HG03097 (cell line): ENCODE measurements around the gene AHCY.
A peak's percentile ranks its signal among the peaks of the same experiment; 100 is the strongest.
"Not testable (repeated sequence)": the region's sequence is repeated elsewhere in the genome, so short reads cannot be mapped to it uniquely, and the experiment has no call there.

ENCODE experiments used
- ATAC-seq: cut with Tn5 transposase; IDR thresholded peaks from one replicate; pipeline ENCODE4 v1.9.1; 2021; ENCODE audit not compliant: unreplicated experiment, low FRiP score

Gene AHCY

DNA sequence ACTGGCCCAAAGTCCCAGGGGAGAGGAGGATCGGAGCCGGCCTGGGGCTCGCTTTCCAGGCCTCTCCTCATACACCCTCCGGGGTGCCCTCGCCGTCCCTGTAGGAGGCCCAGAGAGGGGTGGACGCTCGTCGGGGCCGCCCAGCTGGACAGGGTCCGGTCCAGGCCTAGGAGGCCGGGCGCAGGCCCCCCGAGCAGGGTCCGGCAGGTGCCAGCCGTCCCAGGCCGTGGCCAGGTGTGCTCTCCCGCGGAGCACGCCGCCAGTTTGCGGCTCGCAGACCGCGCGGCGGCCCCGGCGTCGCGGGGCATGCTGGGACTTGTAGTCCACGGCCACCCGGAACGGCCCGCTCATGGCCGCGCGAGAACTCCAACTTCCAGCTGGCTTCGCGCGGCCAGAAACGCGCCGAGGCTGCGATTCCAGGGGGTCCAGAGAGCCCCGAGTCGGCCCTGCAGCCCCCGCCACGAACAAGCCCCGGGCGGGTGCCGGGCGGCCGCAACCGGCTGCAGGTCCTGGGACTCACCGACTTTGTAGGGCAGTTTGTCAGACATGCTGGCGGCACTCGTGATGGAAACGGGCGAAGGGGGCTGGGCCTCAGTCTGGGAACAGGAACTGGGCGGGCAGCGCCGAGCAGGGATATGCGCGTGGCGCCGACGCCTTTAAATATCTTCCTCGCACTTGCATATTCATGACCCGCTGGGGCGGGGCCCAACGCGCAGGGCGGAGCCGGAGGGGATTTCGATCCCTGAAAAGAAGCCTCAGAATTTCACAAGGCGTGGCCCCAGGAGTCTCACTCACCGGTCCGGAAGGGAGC is at the start of gene AHCY:
AHCY (minus strand) TSS at position 633 of the 811 bp plus-strand sequence; CDS start at position 548, 85 bp downstream.
- peak; percentile 85 for ATAC-seq

DNA sequence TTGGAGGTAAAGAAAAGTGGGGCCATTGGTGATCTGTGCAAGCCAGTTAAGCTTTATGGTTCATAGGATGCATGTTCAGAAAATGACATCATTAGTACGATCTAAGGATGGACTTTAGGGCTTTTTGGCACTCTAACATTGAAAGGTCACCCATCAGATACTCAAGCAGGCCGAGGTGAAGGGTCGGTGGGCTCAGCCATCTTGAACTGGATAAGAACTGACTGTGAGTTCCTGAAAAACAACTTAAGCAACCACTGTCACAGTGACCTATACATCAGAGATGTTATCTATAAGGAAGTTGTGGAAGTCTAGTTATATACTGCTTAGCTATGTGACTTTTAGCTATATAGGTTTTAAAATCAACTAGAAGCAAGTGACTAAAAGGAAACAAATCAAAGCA is 46.9 kb upstream of the AHCY start:
- ATAC-seq = no peak

- no peak for ATAC-seq
These were observed 44.4 kb upstream of the AHCY start for GRCh38 chr20:34347571-34347970.

DNA sequence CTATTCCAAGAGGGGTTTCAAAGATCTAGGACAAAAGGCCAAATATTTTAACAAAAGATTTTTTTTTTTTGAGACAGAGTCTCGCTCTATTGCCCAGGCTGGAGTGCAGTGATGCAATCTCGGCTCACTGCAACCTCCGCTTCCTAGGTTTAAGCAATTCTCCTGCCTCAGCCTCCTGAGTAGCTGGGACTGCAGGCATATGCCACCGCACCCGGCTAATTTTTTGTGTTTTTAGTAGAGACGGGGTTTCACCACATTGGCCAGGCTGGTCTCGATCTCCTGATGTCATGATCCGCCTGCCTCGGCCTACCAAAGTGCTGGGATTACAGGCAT is 43.3 kb upstream of the AHCY start:
- not testable (repeated sequence) for ATAC-seq

- not testable (repeated sequence) for ATAC-seq
These were observed 42.8 kb upstream of the AHCY start for GRCh38 chr20:34345839-34346532.

GRCh38 chr20:34345402-34345736 is 42.2 kb upstream of the AHCY start:
- ATAC-seq = no peak

GRCh38 chr20:34344238-34344637 is 41.1 kb upstream of the AHCY start:
- ATAC-seq = no peak

DNA sequence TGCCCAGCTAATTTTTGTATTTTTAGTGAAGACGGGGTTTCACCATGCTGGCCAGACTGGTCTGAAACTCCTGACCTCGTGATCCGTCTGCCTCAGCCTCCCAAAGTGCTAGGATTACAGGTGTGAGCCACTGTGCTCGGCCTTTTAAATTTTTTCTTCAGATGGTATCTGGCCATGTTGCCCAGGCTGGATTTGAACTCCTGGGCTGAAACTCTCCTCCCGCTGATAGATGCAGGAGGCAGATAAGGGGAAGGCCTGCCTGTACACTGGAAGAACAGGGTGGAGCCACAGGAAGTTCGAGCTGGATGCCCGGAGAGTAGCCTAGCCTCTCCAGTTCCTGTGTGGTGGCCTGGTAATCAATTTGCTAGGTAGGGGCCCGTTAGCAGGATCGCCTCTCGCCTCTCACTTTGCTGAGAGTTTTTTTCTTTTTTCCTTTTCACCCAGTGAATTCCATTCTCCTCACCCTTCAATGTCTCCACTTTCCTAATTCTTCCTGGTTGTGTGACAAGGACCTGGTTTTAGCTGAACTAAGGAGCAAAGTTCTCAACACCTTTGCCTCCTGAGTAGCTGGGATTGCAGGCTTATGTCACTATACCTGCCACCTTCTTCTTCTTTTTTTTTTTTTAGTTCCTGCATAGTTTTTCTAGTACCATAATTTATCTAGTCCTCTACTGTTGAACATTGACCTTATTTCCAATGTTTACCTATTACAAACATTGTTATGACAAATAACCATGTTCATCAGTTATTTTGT is 40.5 kb upstream of the AHCY start:
- no peak for ATAC-seq

GRCh38 chr20:34341199-34341598 is 38.0 kb upstream of the AHCY start:
- ATAC-seq = not testable (repeated sequence)

DNA sequence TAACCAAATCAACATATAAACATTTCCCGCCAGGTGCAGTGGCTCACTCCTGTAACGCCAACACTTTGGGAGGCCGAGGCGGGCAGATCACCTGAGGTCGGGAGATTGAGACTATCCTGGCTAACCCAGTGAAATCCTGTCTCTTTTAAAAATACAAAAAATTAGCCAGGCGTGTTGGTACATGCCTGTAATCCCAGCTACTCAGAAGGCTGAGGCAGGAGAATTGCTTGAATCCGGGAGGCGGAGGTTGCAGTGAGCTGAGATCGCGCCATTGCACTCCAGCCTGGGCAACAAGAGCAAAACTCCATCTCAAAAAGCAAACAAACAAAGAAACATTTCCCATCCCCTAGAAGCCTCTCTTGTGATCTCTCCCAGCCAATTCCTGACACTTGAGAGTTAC is 37.6 kb upstream of the AHCY start:
- not testable (repeated sequence) for ATAC-seq

DNA sequence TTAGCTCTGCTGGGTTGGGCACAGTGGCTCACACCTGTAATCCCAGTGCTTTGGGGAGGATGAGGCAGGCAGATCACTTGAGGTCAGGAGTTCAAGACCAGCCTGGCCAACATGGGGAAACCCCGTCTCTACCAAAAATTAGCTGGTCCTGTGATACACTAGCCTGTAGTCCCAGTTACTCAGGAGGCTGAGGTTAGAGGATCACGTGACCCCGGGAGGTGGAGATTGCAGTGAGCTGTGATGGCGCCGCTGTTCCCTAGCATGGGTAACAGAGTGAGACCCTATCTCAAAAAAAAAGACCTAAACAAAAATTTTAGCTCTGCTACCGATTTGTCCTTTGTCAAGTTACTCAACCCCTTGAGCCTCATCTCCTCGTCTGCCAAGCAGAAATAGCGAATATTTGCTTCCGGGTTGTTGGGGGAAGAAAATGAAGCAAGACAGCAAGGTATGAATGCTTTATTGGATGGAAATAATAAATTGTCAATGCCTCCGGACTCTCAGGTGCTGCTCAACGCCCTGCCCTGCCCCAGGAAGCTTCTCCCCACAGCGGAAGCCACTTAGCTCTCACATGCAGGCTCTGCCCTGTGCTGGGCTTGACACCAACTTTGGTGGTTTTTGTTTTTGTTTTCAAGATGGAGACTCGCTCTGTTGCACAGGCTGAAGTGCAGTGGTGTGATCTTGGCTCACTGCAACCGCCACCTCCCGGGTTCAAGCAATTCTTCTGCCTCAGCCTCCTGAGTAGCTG is 35.0 kb upstream of the AHCY start:
- ATAC-seq = no peak

GRCh38 chr20:34337544-34337943 is 34.4 kb upstream of the AHCY start:
- no peak for ATAC-seq

DNA sequence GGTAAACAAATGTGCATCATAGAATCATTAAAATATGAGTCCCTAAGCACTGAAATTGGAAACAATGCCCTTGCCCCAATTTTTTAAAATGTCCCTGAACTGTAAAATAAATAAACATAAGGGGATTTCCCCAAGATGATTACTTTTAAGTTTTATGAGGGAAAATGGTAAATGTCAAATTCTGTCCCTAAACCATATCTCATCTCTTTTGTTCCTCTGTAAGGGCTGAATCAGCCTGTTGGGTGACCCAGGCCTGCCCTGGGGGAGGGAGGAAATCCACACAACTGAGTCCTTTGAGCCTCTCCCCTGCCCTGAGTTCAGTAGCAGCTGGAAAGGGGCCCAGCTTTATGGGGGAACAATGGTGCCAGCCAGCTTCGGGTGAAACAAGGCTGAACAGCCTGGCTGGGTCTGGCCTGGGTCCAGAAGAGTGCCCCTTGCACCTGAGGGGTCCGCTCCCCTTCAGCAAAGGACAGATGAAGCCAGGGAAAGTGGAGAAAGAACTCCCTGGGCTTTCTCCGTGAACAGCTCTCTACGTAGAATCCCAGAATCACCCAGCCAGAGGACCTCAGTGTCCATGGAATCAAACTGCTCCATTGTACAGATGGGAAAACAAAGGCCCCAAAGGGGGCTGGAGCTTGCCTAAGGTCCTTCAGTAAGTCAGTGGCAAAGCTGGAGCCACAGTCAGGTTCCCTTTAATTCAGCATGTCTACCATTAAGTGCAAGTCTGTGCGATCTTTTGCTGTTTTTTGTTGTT is 31.7 kb upstream of the AHCY start:
- no peak for ATAC-seq

DNA sequence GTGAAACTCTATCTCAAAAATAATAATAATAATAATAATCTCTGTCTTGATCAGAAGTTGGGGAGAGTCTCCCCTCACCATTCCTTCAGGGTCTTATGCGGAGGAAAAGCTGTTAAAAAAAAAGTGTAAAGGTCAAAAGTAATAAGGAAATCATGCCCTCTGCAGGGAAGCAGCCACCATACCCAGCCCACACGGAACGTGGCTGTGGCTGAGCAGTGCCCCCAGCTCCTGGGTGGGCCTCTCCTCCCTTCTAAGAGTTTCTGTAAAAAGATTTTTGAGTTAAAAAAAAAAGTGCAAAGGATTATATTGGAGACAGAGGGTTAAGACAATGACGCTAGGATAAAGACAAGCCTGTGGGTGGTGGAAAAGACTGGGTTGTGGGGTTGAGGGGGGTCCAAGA is 30.6 kb upstream of the AHCY start:
- ATAC-seq = no peak

DNA sequence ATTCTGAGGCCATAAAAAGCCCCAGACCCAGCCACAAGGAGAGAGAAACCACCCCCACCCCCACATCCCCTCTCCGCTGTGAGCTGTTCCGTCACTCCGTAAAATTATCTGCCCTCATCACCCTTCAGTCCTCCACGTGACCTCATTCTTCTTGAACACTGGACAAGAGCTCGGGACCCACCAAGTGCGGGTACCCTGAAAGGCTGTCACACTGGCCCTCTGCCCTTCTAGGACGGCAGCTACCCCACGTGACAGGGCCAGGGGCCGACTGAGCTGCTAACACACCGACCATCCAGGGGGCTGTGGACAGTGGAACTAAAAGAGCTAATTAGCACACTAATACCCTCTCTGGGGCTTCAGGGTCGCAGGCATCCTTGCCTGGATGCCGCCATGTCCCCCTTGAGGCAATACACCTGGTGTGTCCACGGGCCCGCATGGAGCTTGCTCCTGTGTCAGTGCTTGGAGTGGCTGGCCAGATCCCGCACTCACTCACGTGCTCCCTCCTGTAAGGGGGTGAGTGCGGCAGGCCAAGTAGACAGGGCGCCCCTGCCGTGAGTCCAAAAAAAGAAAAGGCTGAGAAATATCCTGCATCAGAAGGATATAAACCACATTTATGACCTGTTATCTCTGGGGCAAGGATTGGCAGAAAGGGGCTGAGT is 29.2 kb upstream of the AHCY start:
- ATAC-seq = no peak

GRCh38 chr20:34331838-34332237 is 28.7 kb upstream of the AHCY start:
- ATAC-seq = no peak

- ATAC-seq = not testable (repeated sequence)
These were observed 27.8 kb upstream of the AHCY start for GRCh38 chr20:34330861-34331544.

GRCh38 chr20:34328928-34329677 is 25.9 kb upstream of the AHCY start:
- ATAC-seq = no peak
